H1 (cell line): ENCODE data around the gene PRODH2. TPM values are rescaled to one million over a fixed set of nuclear protein-coding genes. Genes with fewer than 3 reads are reported as not detected.

ENCODE experiments used
- PHF8 ChIP-seq: fragments of 200-600 bp; sonication (generic); conservative IDR thresholded peaks from 2 replicates; pipeline ENCODE4 v1.7.1; 2012; ENCODE audit warnings: low read depth, mild to moderate bottlenecking, inconsistent platforms, low read length, moderate library complexity
- TAF1 ChIP-seq: IDR thresholded peaks from 2 replicates; pipeline ENCODE4 v1.6.1; 2011; ENCODE audit warnings: mild to moderate bottlenecking, low read depth, low read length
- polyA plus RNA-seq, 7 experiments: library from polyadenylated mRNA; depleted of rRNA in 3 of 7; stranded (reverse) in 5 of 7; unstranded in 2 of 7; fragments of >200 nt in 5 of 7; fragments of 200-250 nt in 2 of 7; gene quantifications; 1 replicate in 5 of 7; 2 replicates in 1 of 7; 4 replicates in 1 of 7; pipeline versions ENCODE4 v1.2.1 to v1.2.3, GENCODE V29; 2011 to 2013; ENCODE audit warnings: missing spikeins in 2 of 7, mixed read lengths in 2 of 7
- total RNA-seq: library from RNA; stranded (reverse); fragmentation: NEBNext Ultra II Directional; extraction: Animal tissue kit (Norgen Biotek cat#: 25700); gene quantifications from 2 replicates; pipeline ENCODE4 v1.2.1, GENCODE V29; 2021
- TF ChIP-seq, protein P1 (sequence below): IDR thresholded peaks from 2 replicates; pipeline ENCODE4 v1.6.1; 2012; ENCODE audit warnings: inconsistent platforms

PRODH2 gene
- total and polyA plus RNA-seq, 2 of the 8 experiments (the other 6 are each of a cell fraction or from before 2014, with no cell fraction given), result not detected

DNA sequence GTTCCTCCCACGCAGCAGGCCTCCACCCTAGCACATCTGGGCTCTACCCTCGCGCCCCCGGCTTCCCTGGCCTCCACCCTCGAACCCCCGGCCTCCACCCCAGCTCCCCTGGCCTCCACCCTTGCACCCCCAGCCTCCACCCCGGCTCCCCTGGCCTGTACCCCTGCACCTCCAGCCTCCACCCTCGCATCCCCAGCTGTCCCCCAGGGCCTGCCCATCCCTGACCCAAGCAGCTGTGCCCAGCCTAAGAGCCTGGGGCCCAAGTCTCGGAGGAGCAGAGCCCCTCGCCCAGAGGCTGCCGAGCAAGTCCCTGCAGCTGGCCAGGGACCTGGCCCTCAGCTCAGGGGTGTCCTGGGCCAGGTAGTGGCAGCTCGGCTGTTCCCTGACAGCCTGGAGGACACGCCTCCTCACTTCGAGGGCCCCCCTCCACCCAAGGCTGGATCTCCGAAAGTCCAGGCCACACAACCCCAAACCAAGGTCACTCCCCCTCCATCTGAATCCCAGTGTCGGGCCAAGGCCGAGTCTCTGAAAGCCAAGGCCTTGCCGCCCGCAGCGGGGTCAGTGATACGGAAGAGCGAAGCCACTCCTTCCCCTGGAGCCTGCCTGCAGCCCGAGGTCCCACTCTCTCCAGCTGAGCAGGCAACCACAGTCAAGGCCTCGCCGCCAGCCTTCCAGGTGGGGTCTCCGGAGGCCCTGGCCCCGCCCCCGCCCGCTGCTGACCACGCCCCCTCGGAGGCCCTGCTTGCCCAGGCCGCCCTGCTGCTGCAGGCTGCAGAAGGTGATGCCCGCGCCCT lies 45.2 kb downstream of the PRODH2 start (continued):
- TF ChIP-seq, protein P1, sequence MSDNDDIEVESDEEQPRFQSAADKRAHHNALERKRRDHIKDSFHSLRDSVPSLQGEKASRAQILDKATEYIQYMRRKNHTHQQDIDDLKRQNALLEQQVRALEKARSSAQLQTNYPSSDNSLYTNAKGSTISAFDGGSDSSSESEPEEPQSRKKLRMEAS, result peak; percentile 16; the same call in 1 of the 2 replicates
- TF ChIP-seq PHF8 (no peak), TAF1 (0 out of 2 replicates have a peak, but pooled peaks have one; percentile 24)
